Measurements from ENCODE around the gene KLF15.

Gene KLF15

GRCh38 chr3:126322181-126322967, 34.8 kb downstream of the KLF15 start:
- TF ChIP-seq SIN3A (IDR thresholded peaks at IDR 0.05; ENCODE audit: borderline replicate concordance, insufficient read depth, low read length) = no peak
- TF ChIP-seq FOXP2 (optimal IDR thresholded peaks at IDR 0.05; ENCODE audit: borderline replicate concordance, extremely low read depth, extremely low read length, insufficient read depth) = no peak
- TF ChIP-seq REST (IDR thresholded peaks at IDR 0.05; ENCODE audit: insufficient read depth in 1 of 2, low read depth in 2 of 2, low read length in 2 of 2) = no peak
- no peak for TF ChIP-seq POLR2AphosphoS5 (IDR thresholded peaks at IDR 0.05; ENCODE audit: low read depth, low read length)
- TF ChIP-seq TAF1 (IDR thresholded peaks at IDR 0.05; ENCODE audit: borderline replicate concordance, insufficient read depth, low read length) = no peak

GRCh38 chr3:126321490-126321889, 35.7 kb downstream of the KLF15 start:
- no peak for TF ChIP-seq POLR2AphosphoS5 (IDR thresholded peaks at IDR 0.05; ENCODE audit: low read depth, low read length)
- TF ChIP-seq TAF1 (IDR thresholded peaks at IDR 0.05; ENCODE audit: borderline replicate concordance, insufficient read depth, low read length) = no peak
- no peak for TF ChIP-seq FOXP2 (optimal IDR thresholded peaks at IDR 0.05; ENCODE audit: borderline replicate concordance, extremely low read depth, extremely low read length, insufficient read depth)
- no peak for TF ChIP-seq SIN3A (IDR thresholded peaks at IDR 0.05; ENCODE audit: borderline replicate concordance, insufficient read depth, low read length)
- no peak for TF ChIP-seq REST (IDR thresholded peaks at IDR 0.05; ENCODE audit: insufficient read depth in 1 of 2, low read depth in 2 of 2, low read length in 2 of 2)

GRCh38 chr3:126320517-126321293, 36.5 kb downstream of the KLF15 start:
- TF ChIP-seq SIN3A (IDR thresholded peaks at IDR 0.05; ENCODE audit: borderline replicate concordance, insufficient read depth, low read length) (no peak), TAF1 (IDR thresholded peaks at IDR 0.05; ENCODE audit: borderline replicate concordance, insufficient read depth, low read length) (no peak), FOXP2 (optimal IDR thresholded peaks at IDR 0.05; ENCODE audit: borderline replicate concordance, extremely low read depth, extremely low read length, insufficient read depth) (no peak), POLR2AphosphoS5 (IDR thresholded peaks at IDR 0.05; ENCODE audit: low read depth, low read length) (no peak), REST (IDR thresholded peaks at IDR 0.05; ENCODE audit: insufficient read depth in 1 of 2, low read depth in 2 of 2, low read length in 2 of 2) (no peak)

GRCh38 chr3:126319701-126320295, 37.4 kb downstream of the KLF15 start:
- TF ChIP-seq REST (IDR thresholded peaks at IDR 0.05; ENCODE audit: insufficient read depth in 1 of 2, low read depth in 2 of 2, low read length in 2 of 2) (no peak), FOXP2 (optimal IDR thresholded peaks at IDR 0.05; ENCODE audit: borderline replicate concordance, extremely low read depth, extremely low read length, insufficient read depth) (no peak), TAF1 (IDR thresholded peaks at IDR 0.05; ENCODE audit: borderline replicate concordance, insufficient read depth, low read length) (no peak), SIN3A (IDR thresholded peaks at IDR 0.05; ENCODE audit: borderline replicate concordance, insufficient read depth, low read length) (no peak), POLR2AphosphoS5 (IDR thresholded peaks at IDR 0.05; ENCODE audit: low read depth, low read length) (no peak)

Measured in PFSK-1 (cell line).